Activated T-cell treated with anti-CD3 and anti-CD28 coated beads for 24 hours (primary cell): Measurements from ENCODE around the gene IL21R.

ENCODE experiments used
- DNase-seq: peaks from one replicate; pipeline ENCODE4 v3.0.0-alpha.2; 2020; ENCODE audit warnings: low read depth

IL21R gene

GRCh38 chr16:27464626-27465482 lies 62.9 kb downstream of the IL21R start:
- DNase-seq, result no peak

- DNase-seq, result no peak
Measured at GRCh38 chr16:27465483-27465879, 63.5 kb downstream of the IL21R start.

- DNase-seq, result no peak
Measured at GRCh38 chr16:27468941-27469531, 67.1 kb downstream of the IL21R start.

DNA sequence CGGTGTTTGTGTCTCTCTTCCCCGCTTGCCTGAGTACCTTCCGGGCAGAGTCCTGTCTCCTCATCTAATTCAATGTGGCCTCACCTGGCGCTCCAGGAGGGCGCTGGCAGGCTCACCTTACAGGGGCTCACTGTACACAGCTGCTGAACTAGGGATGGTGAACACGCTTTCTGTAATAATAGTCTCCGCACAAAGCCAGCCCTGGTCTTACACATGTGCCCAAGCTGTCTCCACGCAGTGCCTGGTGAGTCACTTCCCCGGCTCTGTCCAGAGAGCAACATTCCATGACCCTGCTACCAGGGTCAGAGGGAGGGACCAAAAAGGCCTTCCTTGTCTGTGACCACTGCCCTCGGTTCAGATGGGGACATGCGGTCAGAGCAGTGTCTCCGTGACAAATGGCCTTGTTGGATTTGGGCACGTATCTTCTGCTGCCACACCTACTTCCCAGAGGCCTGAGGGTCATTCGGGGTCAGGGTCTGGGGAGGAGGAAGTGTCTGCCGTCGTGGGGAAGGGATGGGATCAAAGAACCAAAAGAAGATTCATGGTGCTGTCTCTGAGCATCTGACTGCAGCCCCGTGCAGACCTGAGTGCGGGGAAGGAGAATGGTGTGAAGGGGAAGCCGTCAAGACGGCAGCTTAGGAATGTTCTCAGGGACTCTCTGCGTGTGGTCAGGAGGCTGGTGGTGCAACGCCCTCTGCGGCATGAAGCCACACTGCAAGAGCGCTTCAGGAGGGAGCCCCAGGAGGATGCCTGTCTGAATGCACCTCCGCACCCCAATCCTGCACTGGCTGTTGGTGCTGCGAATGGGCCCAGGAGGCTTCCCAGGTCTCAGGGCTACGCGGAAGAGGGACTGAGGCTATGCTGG lies 68.8 kb downstream of the IL21R start:
- no peak for DNase-seq

GRCh38 chr16:27471661-27472060 lies 69.7 kb downstream of the IL21R start:
- DNase-seq, result no peak

DNA sequence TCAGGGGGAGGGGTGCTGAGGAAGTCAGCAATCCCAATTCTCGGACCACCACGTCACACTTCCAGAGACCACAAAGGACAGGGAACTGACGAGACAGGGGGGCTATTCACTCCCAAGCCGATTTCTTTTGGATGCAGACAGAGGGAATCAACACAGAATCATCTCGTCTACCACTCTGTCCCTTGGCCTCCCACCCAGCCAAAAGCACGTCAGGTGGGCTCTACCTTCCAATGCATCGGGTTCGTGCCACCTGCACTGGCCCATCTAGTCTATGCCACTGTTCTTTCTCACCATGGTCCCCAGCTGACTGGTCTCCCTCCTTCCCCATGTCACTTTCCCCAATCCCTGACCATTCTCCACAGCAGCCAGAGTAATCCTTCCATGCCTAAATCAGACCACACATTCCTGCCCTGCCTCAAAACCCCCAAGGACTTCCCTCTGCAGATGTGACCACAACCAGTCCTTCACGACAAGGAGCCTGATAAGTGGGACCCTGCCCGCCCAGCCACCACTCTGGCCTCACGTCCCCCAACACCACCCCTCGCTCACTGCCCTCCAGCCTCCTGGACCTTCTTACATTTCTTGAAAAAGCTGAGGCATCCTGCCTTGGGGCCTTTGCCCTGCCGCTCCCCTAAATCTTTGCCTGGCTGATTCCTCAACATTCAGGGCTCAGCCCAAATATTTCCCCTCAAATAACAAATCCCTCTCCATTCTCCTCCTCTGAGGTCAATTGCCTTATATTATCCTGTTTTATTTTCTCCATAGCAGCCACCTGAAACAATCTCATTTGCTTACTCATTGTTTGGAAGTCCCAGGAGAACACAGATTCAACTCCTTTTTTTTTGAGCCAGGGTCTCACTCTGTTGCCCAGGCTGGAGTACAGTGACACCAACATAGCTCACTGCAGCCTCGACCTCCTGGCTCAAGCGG lies 70.4 kb downstream of the IL21R start:
- DNase-seq, result no peak

GRCh38 chr16:27473101-27473900 lies 71.3 kb downstream of the IL21R start:
- no peak for DNase-seq

GRCh38 chr16:27474041-27474440 lies 72.1 kb downstream of the IL21R start:
- DNase-seq, result no peak

GRCh38 chr16:27474921-27475320 lies 72.9 kb downstream of the IL21R start:
- no peak for DNase-seq

DNA sequence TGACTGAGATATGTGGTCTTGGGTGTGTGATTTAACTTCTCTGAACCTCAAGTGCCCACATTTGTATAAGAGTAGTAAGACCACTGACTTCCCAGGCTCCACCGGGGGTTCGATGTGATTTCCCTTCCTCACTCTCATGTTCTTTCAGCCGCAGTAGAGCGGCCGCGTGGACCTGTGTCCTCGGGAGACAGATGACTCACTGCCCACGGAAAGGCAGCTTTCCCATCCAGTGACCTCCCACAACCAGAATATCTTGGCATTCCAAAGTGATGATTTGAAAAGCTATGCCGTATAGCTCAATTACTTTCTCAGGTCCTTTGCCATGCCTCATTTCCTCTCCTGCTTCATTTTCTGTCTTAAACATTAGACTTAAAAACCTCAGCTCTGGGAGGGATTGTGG lies 73.6 kb downstream of the IL21R start:
- DNase-seq, result no peak

DNA sequence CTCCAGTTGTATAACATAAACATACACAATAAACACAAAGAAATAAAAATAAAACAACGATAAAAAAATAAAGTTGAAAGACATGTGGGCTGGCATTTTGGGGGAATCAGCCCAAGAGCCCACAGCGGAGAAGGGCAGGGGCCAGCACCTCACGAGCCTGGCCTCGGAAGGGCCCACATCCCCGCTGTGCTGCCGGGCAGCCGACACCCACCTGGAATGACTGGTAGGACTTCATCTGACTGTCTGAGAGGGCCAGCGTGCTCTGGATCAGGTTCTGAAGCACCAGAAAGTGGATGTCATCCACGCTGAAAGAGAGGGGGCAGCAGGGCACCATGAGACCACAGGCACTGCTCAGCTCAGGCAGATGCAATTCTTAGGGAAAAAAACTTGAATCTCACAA lies 74.3 kb downstream of the IL21R start:
- DNase-seq, result no peak

DNA sequence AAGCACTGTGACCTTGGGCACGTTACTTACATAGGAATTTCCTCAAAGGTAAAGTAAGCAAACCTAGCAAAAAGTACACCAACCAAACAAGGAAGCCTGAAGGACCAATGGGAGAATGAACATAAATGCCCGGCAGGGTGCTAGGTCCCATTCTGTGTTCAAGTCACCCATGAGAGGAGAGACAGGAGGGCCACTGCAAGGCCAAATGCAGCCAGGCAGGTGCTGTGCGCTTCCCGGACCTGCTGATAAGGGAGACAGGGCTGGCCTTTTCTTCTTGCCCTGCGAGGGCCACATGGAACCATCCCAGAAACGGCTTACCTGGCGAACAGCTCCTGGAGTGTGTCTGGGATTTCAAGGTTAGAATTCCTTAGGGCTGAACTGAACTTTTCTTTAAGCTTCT lies 78.8 kb downstream of the IL21R start:
- DNase-seq, result no peak

DNA sequence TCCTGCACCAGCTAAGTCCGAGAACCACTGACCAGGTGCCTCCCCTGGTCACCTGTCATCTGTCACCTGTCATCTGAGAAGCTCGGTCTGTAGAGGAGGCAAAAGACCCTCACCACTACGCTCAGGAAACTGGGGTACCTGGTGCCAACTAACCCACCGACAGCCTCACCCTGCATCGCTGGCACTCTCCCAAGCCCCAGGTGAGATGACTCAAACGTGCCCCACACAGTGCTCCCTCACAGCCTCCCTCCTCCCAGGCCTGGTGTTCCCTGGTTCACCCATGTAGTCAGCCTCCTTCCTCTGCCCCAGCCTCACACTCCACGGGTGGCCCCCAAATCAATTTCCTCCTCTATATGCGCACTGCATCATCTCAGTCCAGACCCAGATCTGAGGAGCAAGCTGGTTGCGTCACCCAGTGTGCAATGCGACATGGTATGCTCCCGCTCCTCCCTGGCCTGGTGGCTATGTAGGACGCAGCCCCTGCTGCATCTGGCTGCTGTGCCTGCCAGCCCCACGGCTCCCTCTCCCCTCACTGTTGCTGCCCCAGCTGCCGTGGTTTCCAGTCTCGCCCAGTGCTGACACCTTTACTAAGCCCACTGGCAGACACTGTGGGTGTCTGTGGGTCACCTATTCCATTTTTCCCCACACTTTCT lies 79.4 kb downstream of the IL21R start:
- DNase-seq, result no peak

DNA sequence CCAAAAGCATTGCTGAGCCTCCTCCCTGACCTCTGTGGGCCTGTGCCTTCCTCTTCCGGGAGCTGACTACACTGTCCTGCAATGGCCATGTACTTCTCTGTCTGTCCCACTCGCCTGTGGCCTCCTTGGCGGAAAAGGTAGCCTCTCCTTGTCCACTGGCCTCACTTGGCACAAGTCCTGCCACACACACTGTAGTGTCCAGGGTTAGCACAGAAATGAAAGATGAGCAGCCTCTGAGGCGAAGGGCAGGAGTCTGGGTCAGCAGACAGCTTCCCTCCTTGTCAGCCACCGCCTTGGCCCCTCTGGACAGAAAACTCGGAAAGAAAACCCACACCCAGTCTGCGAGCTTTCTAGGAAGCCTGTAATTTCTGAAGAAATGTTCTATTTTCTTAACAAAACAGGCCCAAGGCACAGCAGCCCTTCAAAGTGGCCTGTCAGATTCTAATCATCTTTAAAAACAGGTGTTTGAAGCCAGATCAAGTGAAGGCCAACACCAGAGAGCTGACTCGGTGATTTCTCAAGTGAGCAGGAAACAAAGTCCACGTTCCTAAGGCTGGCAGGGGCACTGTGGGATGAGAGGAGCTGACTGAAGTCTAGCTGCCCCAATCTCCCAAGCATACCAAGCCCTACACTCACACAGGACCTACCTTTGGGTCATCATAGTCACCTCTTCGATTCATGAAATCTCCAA lies 80.6 kb downstream of the IL21R start:
- DNase-seq, result no peak

DNA sequence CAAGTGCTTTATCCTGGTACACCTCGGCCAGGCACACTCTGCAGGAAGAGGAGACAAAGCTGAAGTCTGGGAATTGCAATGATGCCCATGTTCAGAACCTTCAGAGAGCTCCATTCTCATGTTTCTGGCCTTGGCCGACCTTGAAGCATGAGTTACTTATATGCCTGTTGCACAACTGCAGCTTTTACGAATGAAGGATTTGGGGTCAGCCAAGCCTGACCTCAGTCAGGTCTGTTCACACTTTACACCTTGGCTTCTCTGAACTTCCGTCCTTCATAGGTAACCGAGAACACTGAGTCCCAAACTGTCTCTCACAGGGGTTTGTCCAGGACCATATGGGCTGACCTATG lies 81.1 kb downstream of the IL21R start:
- DNase-seq, result no peak

DNA sequence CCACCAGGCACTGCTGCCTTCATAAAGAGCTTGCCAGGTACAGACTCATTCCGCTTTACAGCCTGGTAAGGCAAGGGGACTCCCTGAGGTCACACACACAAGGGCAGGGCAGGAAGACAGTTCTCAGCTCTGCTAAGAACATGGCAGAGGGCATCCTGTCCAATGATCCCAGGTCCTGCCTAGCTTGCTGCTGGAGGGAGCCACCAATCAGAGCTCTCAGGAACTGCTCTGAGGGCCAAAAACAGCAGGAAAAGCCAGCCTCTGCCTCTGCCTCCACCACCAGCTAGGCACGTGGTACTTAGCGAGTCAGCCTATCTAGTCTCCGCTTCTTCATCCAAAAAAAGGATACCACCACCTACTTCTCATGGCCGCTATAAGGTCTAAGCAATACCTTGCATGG lies 81.7 kb downstream of the IL21R start:
- no peak for DNase-seq

DNA sequence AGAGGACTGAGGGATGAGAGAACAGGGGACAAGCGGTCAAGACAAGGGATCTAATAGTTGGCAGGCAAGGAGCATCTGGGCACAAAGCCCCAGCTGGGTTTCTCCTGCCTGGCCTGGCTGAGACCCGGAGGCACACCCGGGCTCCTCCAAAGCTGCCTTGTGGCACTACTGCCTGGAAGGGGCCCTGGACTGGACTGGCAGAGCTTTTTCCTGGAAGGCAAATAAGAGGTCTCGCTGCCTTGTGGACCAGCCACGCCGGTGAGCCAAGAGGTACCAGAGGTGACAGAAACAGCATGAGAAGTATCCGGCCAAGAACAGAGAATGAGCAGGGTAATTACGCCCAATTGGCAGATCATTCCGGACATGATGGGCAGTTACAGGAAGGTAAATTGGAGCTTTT lies 83.2 kb downstream of the IL21R start:
- no peak for DNase-seq

DNA sequence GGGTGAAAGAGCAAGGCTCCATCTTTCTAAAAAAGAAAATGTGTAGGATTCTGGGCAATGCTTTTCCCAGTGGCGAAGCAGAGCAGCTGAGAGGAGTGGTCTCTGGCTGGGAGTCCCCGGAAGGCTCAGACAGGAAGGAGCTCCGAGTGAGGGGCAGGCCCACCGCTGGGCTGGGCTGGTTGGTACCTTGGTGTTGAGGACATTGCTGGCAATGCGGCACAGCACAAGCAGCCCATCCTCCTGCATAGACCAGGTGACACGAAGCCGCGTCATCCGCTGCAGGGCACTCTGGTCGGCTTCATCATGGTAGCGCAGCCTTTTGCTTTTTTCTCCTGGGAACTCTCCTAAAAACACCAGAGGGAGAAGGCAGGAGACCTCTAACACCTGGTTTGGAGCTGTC lies 83.8 kb downstream of the IL21R start:
- DNase-seq, result no peak

GRCh38 chr16:27486344-27486743 lies 84.4 kb downstream of the IL21R start:
- no peak for DNase-seq

DNA sequence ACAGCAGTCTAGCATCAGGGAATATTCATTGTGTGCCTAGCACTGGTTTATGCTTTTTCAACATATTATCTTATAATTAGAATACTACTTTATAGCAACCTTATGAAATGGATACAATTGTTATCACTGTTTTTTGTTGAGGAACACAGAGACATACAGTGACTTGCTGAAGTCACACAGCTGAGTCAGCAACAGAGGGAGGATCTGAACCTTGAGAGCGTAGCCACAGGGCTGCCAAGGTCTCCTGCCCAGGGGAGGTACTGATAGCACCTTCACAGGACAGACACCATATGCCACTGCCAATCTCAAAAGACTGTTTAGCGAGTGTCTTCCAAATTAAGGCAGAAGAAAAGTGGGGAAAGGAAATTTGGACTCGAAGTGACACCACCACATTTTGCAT lies 84.8 kb downstream of the IL21R start:
- no peak for DNase-seq
